ENCODE results near the gene PSMA6.
A peak's percentile ranks its signal among the peaks of the same experiment; 100 is the strongest.

PSMA6 gene

GRCh38 chr14:35254736-35255135 is 37.4 kb upstream of the PSMA6 start:
- Histone ChIP-seq H3K4me2 (0 out of 2 replicates have a peak overlapping the region, but pooled peaks have one; percentile 21), H3K9ac (no peak overlapping the region), H3K4me3 (no peak overlapping the region), H3K9me3 (no peaks in the 10 kb centered on the region), H4K20me1 (no peaks in the 10 kb centered on the region), H3K36me3 (0 out of 2 replicates have a peak, but pooled peaks cover 16% of the 10 kb centered on the region), H3K4me1 (peaks cover 12% of the 10 kb centered on the region), H3K27me3 (no peaks in the 10 kb centered on the region), H3K27ac (no peak overlapping the region)
- TF ChIP-seq Cebpa-rat (IDR thresholded peaks at IDR 0.05): no peak

GRCh38 chr14:35255711-35256110 is 36.5 kb upstream of the PSMA6 start:
- H3K27me3 ChIP-seq: no peaks in the 10 kb centered on the region
- peaks cover 24% of the 10 kb centered on the region for H3K36me3 ChIP-seq
- peaks cover 5% of the 10 kb centered on the region for H3K9me3 ChIP-seq
- H3K27ac ChIP-seq: no peak overlapping the region
- H3K4me1 ChIP-seq: peaks cover 12% of the 10 kb centered on the region
- no peak overlapping the region for H3K9ac ChIP-seq
- H3K4me2 ChIP-seq: no peak overlapping the region
- no peak overlapping the region for H3K4me3 ChIP-seq
- no peak for TF ChIP-seq Cebpa-rat (IDR thresholded peaks at IDR 0.05)
- H4K20me1 ChIP-seq: no peaks in the 10 kb centered on the region

- Histone ChIP-seq H3K27ac (no peak overlapping the region), H3K4me1 (peaks cover 28% of the 10 kb centered on the region), H3K9me3 (peaks cover 12% of the 10 kb centered on the region), H3K4me2 (no peak overlapping the region), H3K4me3 (no peak overlapping the region), H3K9ac (no peak overlapping the region), H4K20me1 (no peaks in the 10 kb centered on the region), H3K27me3 (no peaks in the 10 kb centered on the region), H3K36me3 (peaks cover 32% of the 10 kb centered on the region)
- TF ChIP-seq Cebpa-rat (IDR thresholded peaks at IDR 0.05): no peak
These were observed 34.4 kb upstream of the PSMA6 start for GRCh38 chr14:35257809-35258208.

GRCh38 chr14:35258420-35258819 is 33.8 kb upstream of the PSMA6 start:
- H4K20me1 ChIP-seq: no peaks in the 10 kb centered on the region
- H3K4me1 ChIP-seq: peaks cover 30% of the 10 kb centered on the region
- H3K9me3 ChIP-seq: peaks cover 12% of the 10 kb centered on the region
- H3K4me2 ChIP-seq: no peak overlapping the region
- no peak overlapping the region for H3K4me3 ChIP-seq
- H3K9ac ChIP-seq: no peak overlapping the region
- TF ChIP-seq Cebpa-rat (IDR thresholded peaks at IDR 0.05): no peak
- H3K36me3 ChIP-seq: peaks cover 31% of the 10 kb centered on the region
- no peaks in the 10 kb centered on the region for H3K27me3 ChIP-seq
- no peak overlapping the region for H3K27ac ChIP-seq

- Histone ChIP-seq H3K9me3 (peaks cover 12% of the 10 kb centered on the region), H3K27ac (no peak overlapping the region), H3K4me3 (no peak overlapping the region), H3K27me3 (no peaks in the 10 kb centered on the region), H3K36me3 (peaks cover 22% of the 10 kb centered on the region), H3K4me1 (peaks cover 22% of the 10 kb centered on the region), H4K20me1 (no peaks in the 10 kb centered on the region), H3K4me2 (no peak overlapping the region), H3K9ac (no peak overlapping the region)
- no peak for TF ChIP-seq Cebpa-rat (IDR thresholded peaks at IDR 0.05)
These were observed 30.4 kb upstream of the PSMA6 start for GRCh38 chr14:35261774-35262173.

- H3K27me3 ChIP-seq: no peaks in the 10 kb centered on the region
- peaks cover 21% of the 10 kb centered on the region for H3K4me1 ChIP-seq
- no peaks in the 10 kb centered on the region for H4K20me1 ChIP-seq
- no peak overlapping the region for H3K9ac ChIP-seq
- peaks cover 12% of the 10 kb centered on the region for H3K9me3 ChIP-seq
- H3K4me3 ChIP-seq: no peak overlapping the region
- peaks cover 29% of the 10 kb centered on the region for H3K36me3 ChIP-seq
- H3K4me2 ChIP-seq: peak overlapping the region; percentile 20; the same call in 1 of the 2 replicates
- TF ChIP-seq Cebpa-rat (IDR thresholded peaks at IDR 0.05): no peak
- H3K27ac ChIP-seq: peak overlapping the region; percentile 42; the same call in 1 of the 2 replicates
These were observed 29.7 kb upstream of the PSMA6 start for GRCh38 chr14:35262436-35262835.

- Histone ChIP-seq H3K27me3 (no peaks in the 10 kb centered on the region), H3K9me3 (no peaks in the 10 kb centered on the region), H3K9ac (no peak overlapping the region), H3K27ac (no peak overlapping the region), H3K4me1 (no peaks in the 10 kb centered on the region), H3K36me3 (peaks cover 55% of the 10 kb centered on the region), H3K4me2 (no peak overlapping the region), H4K20me1 (no peaks in the 10 kb centered on the region), H3K4me3 (no peak overlapping the region)
- TF ChIP-seq Cebpa-rat (IDR thresholded peaks at IDR 0.05): no peak
These were observed 23.2 kb upstream of the PSMA6 start for GRCh38 chr14:35268946-35269345.

GRCh38 chr14:35274805-35275204 is 17.4 kb upstream of the PSMA6 start:
- Histone ChIP-seq H4K20me1 (no peaks in the 10 kb centered on the region), H3K36me3 (peaks cover 54% of the 10 kb centered on the region)

GRCh38 chr14:35277179-35277578 is 15.0 kb upstream of the PSMA6 start:
- Histone ChIP-seq H3K27me3 (no peaks in the 10 kb centered on the region), H3K4me3 (no peak overlapping the region), H3K4me2 (no peak overlapping the region), H3K36me3 (peaks cover 52% of the 10 kb centered on the region), H3K4me1 (peaks cover 27% of the 10 kb centered on the region), H3K27ac (no peak overlapping the region), H3K9me3 (peaks cover under 1% of the 10 kb centered on the region; the same call in 1 of the 2 replicates), H4K20me1 (no peaks in the 10 kb centered on the region), H3K9ac (no peak overlapping the region)
- no peak for TF ChIP-seq Cebpa-rat (IDR thresholded peaks at IDR 0.05)

More at GRCh38 chr14:35274805-35275204, 17.4 kb upstream of the PSMA6 start:
- Histone ChIP-seq H3K9me3 (no peaks in the 10 kb centered on the region), H3K4me3 (no peak overlapping the region), H3K9ac (no peak overlapping the region), H3K27ac (no peak overlapping the region), H3K4me2 (no peak overlapping the region), H3K4me1 (peaks cover 17% of the 10 kb centered on the region), H3K27me3 (no peaks in the 10 kb centered on the region)
- TF ChIP-seq Cebpa-rat (IDR thresholded peaks at IDR 0.05): no peak

- H3K27me3 ChIP-seq: no peaks in the 10 kb centered on the region
- no peak overlapping the region for H3K4me2 ChIP-seq
- peaks cover 4% of the 10 kb centered on the region; the same call in 1 of the 2 replicates for H3K9me3 ChIP-seq
- H3K4me3 ChIP-seq: no peak overlapping the region
- TF ChIP-seq Cebpa-rat (IDR thresholded peaks at IDR 0.05): no peak
- peaks cover 47% of the 10 kb centered on the region for H3K4me1 ChIP-seq
- H4K20me1 ChIP-seq: no peaks in the 10 kb centered on the region
- no peak overlapping the region for H3K9ac ChIP-seq
- 0 out of 2 replicates have a peak overlapping the region, but pooled peaks have one; percentile 23 for H3K27ac ChIP-seq
- H3K36me3 ChIP-seq: peaks cover 43% of the 10 kb centered on the region
These were observed 12.8 kb upstream of the PSMA6 start for GRCh38 chr14:35279369-35279768.

GRCh38 chr14:35281341-35281740 is 10.8 kb upstream of the PSMA6 start:
- no peaks in the 10 kb centered on the region for H3K27me3 ChIP-seq
- no peak overlapping the region for H3K9ac ChIP-seq
- TF ChIP-seq Cebpa-rat (IDR thresholded peaks at IDR 0.05): no peak
- H3K4me1 ChIP-seq: peaks cover 51% of the 10 kb centered on the region
- no peaks in the 10 kb centered on the region for H4K20me1 ChIP-seq
- no peak overlapping the region for H3K4me3 ChIP-seq
- peaks cover 28% of the 10 kb centered on the region for H3K36me3 ChIP-seq
- H3K27ac ChIP-seq: no peak overlapping the region
- H3K9me3 ChIP-seq: peaks cover 4% of the 10 kb centered on the region; the same call in 1 of the 2 replicates
- 0 out of 2 replicates have a peak overlapping the region, but pooled peaks have one; percentile 0 for H3K4me2 ChIP-seq

Data from BLaER1 (cell line).